PFSK-1 (cell line): Measurements from ENCODE around the gene HEG1.

Experiments
- FOXP2 ChIP-seq: optimal IDR thresholded peaks from 2 replicates; pipeline ENCODE3; 2011; ENCODE audit warnings: borderline replicate concordance, control low read depth, inconsistent platforms; ENCODE audit not compliant: insufficient read depth; ENCODE audit errors: extremely low read length, extremely low read depth
- POLR2AphosphoS5 ChIP-seq: IDR thresholded peaks from 2 replicates; pipeline ENCODE4 v1.6.1; 2012; ENCODE audit warnings: low read depth, mild to moderate bottlenecking, control low read depth, low read length, moderate library complexity
- SIN3A ChIP-seq: IDR thresholded peaks from 2 replicates; pipeline ENCODE4 v1.6.1; 2012; ENCODE audit warnings: mild to moderate bottlenecking, low read length, moderate library complexity, borderline replicate concordance; ENCODE audit not compliant: insufficient read depth
- TAF1 ChIP-seq: IDR thresholded peaks from 2 replicates; pipeline ENCODE4 v1.6.1; 2012; ENCODE audit warnings: low read length, control low read depth, borderline replicate concordance; ENCODE audit not compliant: insufficient read depth
- TF ChIP-seq, protein P1 (sequence below), 2 experiments: IDR thresholded peaks; 2 replicates each; pipeline versions ENCODE4 v1.6.1 to v1.8.0; 2011 to 2012; ENCODE audit warnings: low read depth in 2 of 2, low read length in 2 of 2, control low read depth in 1 of 2, inconsistent platforms in 1 of 2, mild to moderate bottlenecking in 1 of 2, moderate library complexity in 1 of 2; ENCODE audit not compliant: insufficient read depth in 1 of 2

HEG1 gene

DNA sequence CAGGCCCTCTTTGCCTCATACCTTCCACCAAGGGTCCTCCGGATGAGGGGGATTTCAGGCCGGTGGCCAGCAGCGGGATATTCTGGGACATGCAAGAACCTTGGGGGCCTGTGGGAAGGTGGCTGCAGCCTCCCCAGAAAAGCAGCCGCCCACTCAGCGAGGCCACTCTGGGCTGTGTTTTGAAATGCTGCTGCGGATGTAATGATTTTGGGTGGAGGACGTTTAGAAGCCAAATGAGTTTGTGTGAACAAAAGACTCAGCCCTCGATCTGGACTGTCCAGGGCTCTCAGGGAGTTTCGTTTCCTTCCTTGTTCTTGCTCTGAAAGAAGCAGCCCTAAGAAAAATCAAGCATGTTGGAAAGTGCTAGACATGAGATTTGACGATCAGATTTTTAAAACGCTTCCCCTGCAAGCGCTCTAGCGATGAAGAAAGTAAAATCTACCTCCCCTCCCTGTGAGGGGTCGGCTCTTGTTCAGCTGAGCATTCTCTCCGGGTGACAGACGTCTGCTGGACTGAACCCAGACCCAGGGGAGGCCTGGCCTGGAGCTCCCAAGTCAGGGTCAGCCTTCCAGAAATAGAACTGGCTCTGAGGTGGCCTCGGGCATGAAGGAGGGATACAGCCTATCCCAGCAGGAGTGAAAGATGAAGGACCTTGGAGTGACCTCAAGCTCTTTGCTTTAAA is 12.9 kb downstream of the HEG1 start:
- TF ChIP-seq POLR2AphosphoS5 = no peak

DNA sequence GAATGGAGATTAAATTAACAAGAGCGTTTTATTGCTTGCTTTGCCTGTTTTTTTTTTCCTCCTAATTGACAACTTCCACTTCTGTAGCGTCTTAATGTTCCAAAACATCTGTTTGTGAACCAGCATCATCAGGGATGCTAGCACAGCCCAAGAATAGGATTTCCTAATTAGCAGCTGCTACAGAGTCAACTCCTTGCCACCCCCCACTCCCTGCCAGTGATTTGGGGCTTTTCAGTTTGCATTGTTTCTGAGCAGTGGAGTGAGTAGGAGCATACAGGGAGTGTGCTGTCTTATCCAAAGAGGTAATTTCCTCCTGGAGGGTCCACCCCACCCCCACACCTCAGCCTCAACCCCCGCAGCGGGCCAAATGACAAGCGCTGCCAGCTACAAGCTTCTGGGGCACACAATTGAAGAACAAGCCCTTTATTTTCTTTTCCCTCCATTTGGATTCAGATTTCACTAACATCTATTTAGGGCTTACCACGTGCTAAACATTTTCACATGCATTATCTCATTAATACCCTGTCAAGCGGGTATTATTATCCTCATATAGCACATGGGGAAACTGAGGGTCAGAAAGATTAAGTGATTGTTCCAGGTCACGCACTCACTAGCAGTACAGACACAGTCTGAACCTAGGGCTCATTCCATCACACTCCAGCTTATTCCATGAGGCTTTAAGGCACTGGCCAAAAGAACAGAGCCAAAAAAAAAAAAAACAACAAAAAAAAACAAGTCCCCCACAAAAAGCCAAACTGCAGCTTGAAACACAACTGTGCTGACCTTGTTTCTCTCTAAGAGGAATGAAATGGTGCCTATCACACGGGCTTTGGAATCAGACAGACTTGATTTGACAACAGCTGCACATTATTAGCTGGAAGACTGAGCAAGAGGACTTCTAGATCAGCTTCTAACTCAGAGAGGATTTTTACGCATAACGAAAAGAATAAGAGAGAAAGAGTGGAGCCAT is 16.4 kb downstream of the HEG1 start:
- TF ChIP-seq, protein P1, sequence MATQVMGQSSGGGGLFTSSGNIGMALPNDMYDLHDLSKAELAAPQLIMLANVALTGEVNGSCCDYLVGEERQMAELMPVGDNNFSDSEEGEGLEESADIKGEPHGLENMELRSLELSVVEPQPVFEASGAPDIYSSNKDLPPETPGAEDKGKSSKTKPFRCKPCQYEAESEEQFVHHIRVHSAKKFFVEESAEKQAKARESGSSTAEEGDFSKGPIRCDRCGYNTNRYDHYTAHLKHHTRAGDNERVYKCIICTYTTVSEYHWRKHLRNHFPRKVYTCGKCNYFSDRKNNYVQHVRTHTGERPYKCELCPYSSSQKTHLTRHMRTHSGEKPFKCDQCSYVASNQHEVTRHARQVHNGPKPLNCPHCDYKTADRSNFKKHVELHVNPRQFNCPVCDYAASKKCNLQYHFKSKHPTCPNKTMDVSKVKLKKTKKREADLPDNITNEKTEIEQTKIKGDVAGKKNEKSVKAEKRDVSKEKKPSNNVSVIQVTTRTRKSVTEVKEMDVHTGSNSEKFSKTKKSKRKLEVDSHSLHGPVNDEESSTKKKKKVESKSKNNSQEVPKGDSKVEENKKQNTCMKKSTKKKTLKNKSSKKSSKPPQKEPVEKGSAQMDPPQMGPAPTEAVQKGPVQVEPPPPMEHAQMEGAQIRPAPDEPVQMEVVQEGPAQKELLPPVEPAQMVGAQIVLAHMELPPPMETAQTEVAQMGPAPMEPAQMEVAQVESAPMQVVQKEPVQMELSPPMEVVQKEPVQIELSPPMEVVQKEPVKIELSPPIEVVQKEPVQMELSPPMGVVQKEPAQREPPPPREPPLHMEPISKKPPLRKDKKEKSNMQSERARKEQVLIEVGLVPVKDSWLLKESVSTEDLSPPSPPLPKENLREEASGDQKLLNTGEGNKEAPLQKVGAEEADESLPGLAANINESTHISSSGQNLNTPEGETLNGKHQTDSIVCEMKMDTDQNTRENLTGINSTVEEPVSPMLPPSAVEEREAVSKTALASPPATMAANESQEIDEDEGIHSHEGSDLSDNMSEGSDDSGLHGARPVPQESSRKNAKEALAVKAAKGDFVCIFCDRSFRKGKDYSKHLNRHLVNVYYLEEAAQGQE (IDR thresholded peaks at IDR 0.05; ENCODE audit: insufficient read depth in 1 of 2, low read depth in 2 of 2, low read length in 2 of 2) = no peak
- TF ChIP-seq POLR2AphosphoS5 (no peak), SIN3A (no peak), FOXP2 (no peak), TAF1 (no peak)

DNA sequence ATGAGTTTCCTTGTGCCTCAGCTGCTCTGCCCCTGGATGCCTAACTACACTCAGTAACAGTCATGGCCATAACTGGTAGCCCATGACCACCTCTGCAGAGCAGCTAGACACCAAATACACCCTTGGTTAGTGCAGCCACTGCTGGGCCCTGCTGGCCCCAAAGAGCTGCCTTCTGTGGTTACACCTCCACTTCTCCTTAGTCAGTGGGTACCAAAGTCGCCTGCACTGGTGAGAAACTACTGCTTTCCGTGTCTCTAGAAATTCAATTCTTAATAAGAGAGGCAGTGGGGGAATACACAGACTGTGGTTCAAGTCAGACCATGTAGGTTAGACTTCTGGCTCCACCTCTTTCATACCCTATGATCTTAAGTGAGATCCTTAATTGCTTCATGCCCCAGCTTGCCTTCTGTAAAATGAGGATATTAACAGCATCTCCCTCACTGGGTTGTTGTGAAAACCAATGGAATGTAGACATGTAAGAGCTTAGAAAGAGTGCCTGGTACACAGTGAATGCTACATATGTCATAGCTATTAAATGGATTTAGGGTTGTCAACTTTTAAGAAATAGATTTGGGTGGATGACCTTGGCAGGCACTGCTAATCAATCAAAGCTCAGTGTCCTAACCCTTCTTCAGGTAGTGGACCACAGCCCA is 18.2 kb downstream of the HEG1 start:
- TF ChIP-seq, protein P1 (IDR thresholded peaks at IDR 0.05; ENCODE audit: insufficient read depth in 1 of 2, low read depth in 2 of 2, low read length in 2 of 2) = no peak
- TF ChIP-seq TAF1 (no peak), POLR2AphosphoS5 (no peak), SIN3A (no peak), FOXP2 (no peak)

DNA sequence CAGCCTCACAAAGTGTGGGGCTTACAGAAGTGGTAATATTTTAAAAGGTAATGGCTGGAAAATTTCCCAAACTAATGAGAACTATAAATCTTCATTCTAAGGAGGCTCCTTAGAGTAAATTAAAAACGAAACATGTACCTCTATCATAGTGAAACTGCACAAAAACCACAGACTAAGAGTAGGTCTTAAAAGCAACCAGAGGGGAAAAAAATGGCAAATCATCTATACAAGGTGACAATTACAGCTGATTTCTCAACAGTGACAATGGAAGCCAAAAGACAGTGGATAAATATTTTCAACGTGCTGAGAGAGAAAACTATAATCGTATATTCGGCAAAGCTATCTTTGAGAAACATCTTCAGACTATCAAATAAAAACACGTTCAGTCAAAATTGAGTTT is 20.6 kb downstream of the HEG1 start:
- TF ChIP-seq TAF1 (no peak), SIN3A (no peak), FOXP2 (no peak), POLR2AphosphoS5 (no peak)
- TF ChIP-seq, protein P1 (IDR thresholded peaks at IDR 0.05; ENCODE audit: insufficient read depth in 1 of 2, low read depth in 2 of 2, low read length in 2 of 2) = no peak

DNA sequence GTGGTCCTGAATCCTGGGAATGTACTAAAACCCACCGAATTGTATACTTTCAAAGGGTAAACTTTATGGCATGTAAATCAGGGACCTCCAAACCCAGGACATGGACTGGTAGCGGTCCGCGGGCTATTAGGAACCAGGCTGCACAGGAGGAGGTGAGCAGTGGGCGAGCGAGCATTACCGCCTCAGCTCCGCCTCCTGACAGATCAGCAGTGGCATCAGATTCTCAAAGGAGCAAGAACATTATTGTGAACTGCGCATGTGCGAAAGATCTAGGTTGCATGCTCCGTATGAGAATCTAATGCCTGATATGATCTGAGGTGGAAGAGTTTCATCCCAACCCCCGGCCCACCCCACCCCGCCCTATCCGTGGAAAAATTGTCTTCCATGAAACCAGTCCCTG is 22.2 kb downstream of the HEG1 start:
- no peak for TF ChIP-seq SIN3A
- no peak for TF ChIP-seq TAF1
- no peak for TF ChIP-seq FOXP2
- TF ChIP-seq, protein P1 (IDR thresholded peaks at IDR 0.05; ENCODE audit: insufficient read depth in 1 of 2, low read depth in 2 of 2, low read length in 2 of 2) = no peak
- TF ChIP-seq POLR2AphosphoS5 = no peak
